Liver (tissue), 9 donors: Measurements from ENCODE around the gene ENPP1. TPM values are rescaled to one million over a fixed set of nuclear protein-coding genes. Genes with fewer than 3 reads are reported as not detected.

Experiments used
- DNase-seq: peaks from one replicate; pipeline ENCODE4 v3.0.0-alpha.2; 2017; ENCODE audit warnings: low spot score
- H3K27ac ChIP-seq, 2 donors: one replicate each; pipeline ENCODE4 v1.7.0; 2013; ENCODE audit warnings: inconsistent platforms in 2 of 2, low read length in 2 of 2, control low read depth in 1 of 2, low read depth in 1 of 2, mild to moderate bottlenecking in 1 of 2
- H3K27me3 ChIP-seq, 4 donors: one replicate each; pipeline versions ENCODE4 v1.6.1 to v1.7.0; 2013; ENCODE audit warnings: low read length in 3 of 4, inconsistent platforms in 1 of 4, mild to moderate bottlenecking in 1 of 4, moderate library complexity in 1 of 4; ENCODE audit not compliant: control insufficient read depth in 4 of 4, insufficient read depth in 4 of 4
- H3K36me3 ChIP-seq, 4 donors: one replicate each; pipeline versions ENCODE4 v1.6.1 to v1.7.0; 2013; ENCODE audit warnings: low read length in 3 of 4, mild to moderate bottlenecking in 3 of 4, low read depth in 1 of 4, moderate library complexity in 1 of 4; ENCODE audit not compliant: control insufficient read depth in 4 of 4, insufficient read depth in 3 of 4
- H3K4me1 ChIP-seq, 4 donors: one replicate each; pipeline versions ENCODE4 v1.6.1 to v1.7.0; 2013; ENCODE audit warnings: low read length in 3 of 4, mild to moderate bottlenecking in 3 of 4, moderate library complexity in 1 of 4; ENCODE audit not compliant: control insufficient read depth in 4 of 4, insufficient read depth in 4 of 4
- H3K4me3 ChIP-seq, 3 donors: one replicate each; pipeline versions ENCODE4 v1.6.1 to v1.7.0; 2013; ENCODE audit warnings: low read length in 3 of 3, control low read depth in 1 of 3, low read depth in 1 of 3, mild to moderate bottlenecking in 1 of 3
- H3K9ac ChIP-seq, 2 donors: one replicate each; pipeline ENCODE4 v1.7.0; 2013; ENCODE audit warnings: low read length in 2 of 2, mild to moderate bottlenecking in 2 of 2, moderate library complexity in 2 of 2, control low read depth in 1 of 2, low read depth in 1 of 2
- H3K9me3 ChIP-seq, 4 donors: one replicate each; pipeline versions ENCODE4 v1.6.1 to v1.7.0; 2013; ENCODE audit warnings: low read length in 3 of 4; ENCODE audit not compliant: control insufficient read depth in 4 of 4
- ATF3 ChIP-seq: IDR thresholded peaks from 2 replicates; pipeline ENCODE4 v1.6.1; 2016; ENCODE audit warnings: antibody characterized with exemption
- EGR1 ChIP-seq, 2 donors: IDR thresholded peaks; 2 replicates each; pipeline ENCODE4 v1.6.1; 2016 to 2018; ENCODE audit warnings: antibody characterized with exemption in 2 of 2, low read depth in 2 of 2
- FOXA1 ChIP-seq: IDR thresholded peaks from 2 replicates; pipeline ENCODE4 v1.6.1; 2016; ENCODE audit warnings: antibody characterized with exemption
- FOXA2 ChIP-seq: IDR thresholded peaks from 2 replicates; pipeline ENCODE4 v1.6.1; 2016; ENCODE audit warnings: antibody characterized with exemption
- GABPA ChIP-seq, 2 donors: IDR thresholded peaks in 1 of 2; conservative IDR thresholded peaks in 1 of 2; 2 replicates each; pipeline ENCODE4 v1.6.1; 2016; ENCODE audit warnings: antibody characterized with exemption in 2 of 2, mild to moderate bottlenecking in 1 of 2, moderate library complexity in 1 of 2
- HNF4A ChIP-seq, 2 donors: conservative IDR thresholded peaks; 2 replicates each; pipeline ENCODE4 v1.6.1; 2016; ENCODE audit warnings: antibody characterized with exemption in 2 of 2, mild to moderate bottlenecking in 2 of 2
- HNF4G ChIP-seq: IDR thresholded peaks from 2 replicates; pipeline ENCODE4 v1.6.1; 2016; ENCODE audit warnings: antibody characterized with exemption
- MAX ChIP-seq: IDR thresholded peaks from 2 replicates; pipeline ENCODE4 v1.6.1; 2016; ENCODE audit warnings: antibody characterized with exemption
- NR2F2 ChIP-seq: IDR thresholded peaks from 2 replicates; pipeline ENCODE4 v1.6.1; 2016; ENCODE audit warnings: antibody characterized with exemption
- RAD21 ChIP-seq, 2 donors: IDR thresholded peaks; 2 replicates each; pipeline ENCODE4 v1.6.1; 2016; ENCODE audit warnings: antibody characterized with exemption in 2 of 2, mild to moderate bottlenecking in 2 of 2
- RXRA ChIP-seq, 2 donors: IDR thresholded peaks; 2 replicates each; pipeline ENCODE4 v1.6.1; 2017 to 2018; ENCODE audit warnings: antibody characterized with exemption in 2 of 2, mild to moderate bottlenecking in 1 of 2
- SP1 ChIP-seq: IDR thresholded peaks from 2 replicates; pipeline ENCODE4 v1.6.1; 2018; ENCODE audit warnings: antibody characterized with exemption, mild to moderate bottlenecking
- TAF1 ChIP-seq: conservative IDR thresholded peaks from 2 replicates; pipeline ENCODE4 v1.6.1; 2016; ENCODE audit warnings: antibody characterized with exemption, mild to moderate bottlenecking
- YY1 ChIP-seq: IDR thresholded peaks from 2 replicates; pipeline ENCODE4 v1.6.1; 2016; ENCODE audit warnings: antibody characterized with exemption, mild to moderate bottlenecking
- ZBTB33 ChIP-seq: IDR thresholded peaks from 2 replicates; pipeline ENCODE4 v1.6.1; 2016; ENCODE audit warnings: antibody characterized with exemption
- WGBS: extraction: QIAGEN DNeasy Blood & Tissue Kit; methylation state at CpG from one replicate; pipeline ENCODE4 v1.1.7; 2013; 5-methylcytosine and 5-hydroxymethylcytosine counted together
- polyA plus RNA-seq, 2 donors: library from polyadenylated mRNA; stranded (reverse) in 1 of 2; unstranded in 1 of 2; fragments of 200-250 nt in 1 of 2; fragments of >200 nt in 1 of 2; fragmentation: Nextera tagmentation in 1 of 2; extraction: Ambion mirVana in 1 of 2; gene quantifications; one replicate each; pipeline versions ENCODE4 v1.2.1 to v1.2.3, GENCODE V29; 2013 to 2015
- total RNA-seq, 2 donors: library from RNA; depleted of rRNA; stranded (reverse); fragments of >200 nt; gene quantifications; one replicate each; pipeline ENCODE4 v1.2.3, GENCODE V29; 2014
- TF ChIP-seq, protein P1 (sequence below): IDR thresholded peaks from 2 replicates; pipeline ENCODE4 v1.6.1; 2016; ENCODE audit warnings: antibody characterized with exemption, mild to moderate bottlenecking
- donor health status: healthy.
- donor health status: healthy.
- donor health status: healthy.
- donor health status: healthy.
- donor health status: healthy.

Gene ENPP1
- total and polyA plus RNA-seq, 4 donors, result 9.5 to 53.1 (median 31.1) TPM

- no peak for DNase-seq
- H3K27me3 ChIP-seq, result no peaks in the 10 kb centered on the region
- H3K4me3 ChIP-seq, result no peak overlapping the region
- H3K27ac ChIP-seq, result no peak overlapping the region
- 64% methylated on average over 4 of the region's 4 CpGs for WGBS
- TF ChIP-seq HNF4A (conservative IDR thresholded peaks at IDR 0.05) (peak; percentile 55 to 84), YY1 (no peak), HNF4G (peak; percentile 32)
- H3K9ac ChIP-seq, result no peak overlapping the region
- H3K4me1 ChIP-seq, result peaks cover 0 to 5% (median 2%) of the 10 kb centered on the region in 4 donors
- no peaks in the 10 kb centered on the region for H3K36me3 ChIP-seq
- H3K9me3 ChIP-seq, result no peaks in the 10 kb centered on the region
Measured at GRCh38 chr6:131936156-131936555, 128.3 kb downstream of the ENPP1 start.

DNA sequence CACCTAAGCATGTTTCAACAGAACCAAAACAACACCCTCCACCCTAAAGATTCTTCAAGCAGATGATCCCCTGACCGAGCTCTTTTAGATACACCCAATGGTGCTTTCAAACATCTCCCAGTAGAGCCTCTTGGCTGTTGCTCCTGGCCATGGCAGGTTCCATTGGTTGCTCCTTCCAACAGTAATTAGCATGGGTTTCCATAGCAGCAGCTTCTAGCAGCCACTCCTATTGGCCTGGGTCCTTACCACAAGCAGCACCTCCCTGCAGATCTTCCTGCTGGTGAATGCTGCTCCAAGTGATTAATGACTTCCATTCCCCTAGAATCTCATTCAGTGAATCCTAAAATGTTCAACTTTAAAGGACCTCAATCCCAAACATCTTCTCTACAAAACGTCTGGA lies 129.4 kb downstream of the ENPP1 start:
- Histone ChIP-seq H3K27me3 (no peaks in the 10 kb centered on the region), H3K9me3 (no peaks in the 10 kb centered on the region), H3K36me3 (no peaks in the 10 kb centered on the region), H3K4me1 (no peaks in the 10 kb centered on the region), H3K4me3 (no peak overlapping the region), H3K9ac (no peak overlapping the region), H3K27ac (no peak overlapping the region)
- DNase-seq, result no peak
- 61% methylated on average over 2 of the region's 2 CpGs for WGBS
- TF ChIP-seq RAD21 (IDR thresholded peaks at IDR 0.05) (no peak), RXRA (IDR thresholded peaks at IDR 0.05) (no peak), ZBTB33 (no peak), SP1 (no peak), TAF1 (no peak), YY1 (no peak), FOXA2 (no peak)
- TF ChIP-seq, protein P1, sequence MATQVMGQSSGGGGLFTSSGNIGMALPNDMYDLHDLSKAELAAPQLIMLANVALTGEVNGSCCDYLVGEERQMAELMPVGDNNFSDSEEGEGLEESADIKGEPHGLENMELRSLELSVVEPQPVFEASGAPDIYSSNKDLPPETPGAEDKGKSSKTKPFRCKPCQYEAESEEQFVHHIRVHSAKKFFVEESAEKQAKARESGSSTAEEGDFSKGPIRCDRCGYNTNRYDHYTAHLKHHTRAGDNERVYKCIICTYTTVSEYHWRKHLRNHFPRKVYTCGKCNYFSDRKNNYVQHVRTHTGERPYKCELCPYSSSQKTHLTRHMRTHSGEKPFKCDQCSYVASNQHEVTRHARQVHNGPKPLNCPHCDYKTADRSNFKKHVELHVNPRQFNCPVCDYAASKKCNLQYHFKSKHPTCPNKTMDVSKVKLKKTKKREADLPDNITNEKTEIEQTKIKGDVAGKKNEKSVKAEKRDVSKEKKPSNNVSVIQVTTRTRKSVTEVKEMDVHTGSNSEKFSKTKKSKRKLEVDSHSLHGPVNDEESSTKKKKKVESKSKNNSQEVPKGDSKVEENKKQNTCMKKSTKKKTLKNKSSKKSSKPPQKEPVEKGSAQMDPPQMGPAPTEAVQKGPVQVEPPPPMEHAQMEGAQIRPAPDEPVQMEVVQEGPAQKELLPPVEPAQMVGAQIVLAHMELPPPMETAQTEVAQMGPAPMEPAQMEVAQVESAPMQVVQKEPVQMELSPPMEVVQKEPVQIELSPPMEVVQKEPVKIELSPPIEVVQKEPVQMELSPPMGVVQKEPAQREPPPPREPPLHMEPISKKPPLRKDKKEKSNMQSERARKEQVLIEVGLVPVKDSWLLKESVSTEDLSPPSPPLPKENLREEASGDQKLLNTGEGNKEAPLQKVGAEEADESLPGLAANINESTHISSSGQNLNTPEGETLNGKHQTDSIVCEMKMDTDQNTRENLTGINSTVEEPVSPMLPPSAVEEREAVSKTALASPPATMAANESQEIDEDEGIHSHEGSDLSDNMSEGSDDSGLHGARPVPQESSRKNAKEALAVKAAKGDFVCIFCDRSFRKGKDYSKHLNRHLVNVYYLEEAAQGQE, result no peak

GRCh38 chr6:131937703-131938631 lies 130.1 kb downstream of the ENPP1 start:
- H3K9me3 ChIP-seq, result no peaks in the 10 kb centered on the region
- no peaks in the 10 kb centered on the region for H3K27me3 ChIP-seq
- H3K4me1 ChIP-seq, result no peaks in the 10 kb centered on the region
- no peaks in the 10 kb centered on the region for H3K36me3 ChIP-seq
- TF ChIP-seq NR2F2 (peak; percentile 29), ZBTB33 (no peak), GABPA (IDR thresholded peaks at IDR 0.05 in 1 of 2, conservative IDR thresholded peaks at IDR 0.05 in 1 of 2) (peak in 1 of 2 donors; percentile 40), YY1 (no peak), RAD21 (IDR thresholded peaks at IDR 0.05) (no peak), TAF1 (no peak), HNF4G (peak; percentile 12), FOXA1 (no peak), FOXA2 (peak; percentile 45), MAX (no peak), SP1 (peak; percentile 68), ATF3 (no peak), EGR1 (IDR thresholded peaks at IDR 0.05; ENCODE audit: low read depth in 2 of 2) (no peak), RXRA (IDR thresholded peaks at IDR 0.05) (peak in 1 of 2 donors; percentile 55), HNF4A (conservative IDR thresholded peaks at IDR 0.05) (peak; percentile 9 to 53)
- DNase-seq, result no peak
- WGBS, result 75% methylated on average over 8 of the region's 8 CpGs
- H3K9ac ChIP-seq, result no peak overlapping the region
- H3K4me3 ChIP-seq, result no peak overlapping the region
- H3K27ac ChIP-seq, result no peak overlapping the region
